DMS153 (cell line): ENCODE data around the gene UBE3A.
"Not testable (repeated sequence)": the region's sequence is repeated elsewhere in the genome, so short reads cannot be mapped to it uniquely, and the experiment has no call there.

Experiments
- DNase-seq: peaks from one replicate; lab custom pipeline; 2025; lab: John Stamatoyannopoulos, UW

The UBE3A gene

GRCh38 chr15:25438601-25439368 is at the start of gene UBE3A:
TSS of gene UBE3A (minus strand) at chr15:25439024. CDS start at chr15:25409107, 29,917 bp downstream.
- DNase-seq = peak; percentile 18

GRCh38 chr15:25487226-25487884 is 48.5 kb upstream of the UBE3A start:
- DNase-seq = no peak

- DNase-seq = no peak
These were observed 47.2 kb upstream of the UBE3A start for GRCh38 chr15:25486051-25486450.

GRCh38 chr15:25481208-25481859 is 42.5 kb upstream of the UBE3A start:
- no peak for DNase-seq

GRCh38 chr15:25478313-25478712 is 39.5 kb upstream of the UBE3A start:
- no peak for DNase-seq

GRCh38 chr15:25477816-25478215 is 39.0 kb upstream of the UBE3A start:
- DNase-seq = no peak

GRCh38 chr15:25474251-25474650 is 35.4 kb upstream of the UBE3A start:
- DNase-seq = no peak

- no peak for DNase-seq
These were observed 31.4 kb upstream of the UBE3A start for GRCh38 chr15:25470230-25470629.

GRCh38 chr15:25469377-25469776 is 30.6 kb upstream of the UBE3A start:
- no peak for DNase-seq

- DNase-seq = no peak
These were observed 29.8 kb upstream of the UBE3A start for GRCh38 chr15:25468611-25469010.

- no peak for DNase-seq
These were observed 27.0 kb upstream of the UBE3A start for GRCh38 chr15:25465835-25466234.

- DNase-seq = no peak
These were observed 26.0 kb upstream of the UBE3A start for GRCh38 chr15:25464784-25465183.

GRCh38 chr15:25464383-25464782 is 25.6 kb upstream of the UBE3A start:
- DNase-seq = no peak

- DNase-seq = no peak
These were observed 17.4 kb upstream of the UBE3A start for GRCh38 chr15:25456196-25456595.

GRCh38 chr15:25455226-25455625 is 16.4 kb upstream of the UBE3A start:
- DNase-seq = no peak

- DNase-seq = no peak
These were observed 15.9 kb upstream of the UBE3A start for GRCh38 chr15:25454771-25455170.

- not testable (repeated sequence) for DNase-seq
These were observed 14.4 kb upstream of the UBE3A start for GRCh38 chr15:25453246-25453645.

GRCh38 chr15:25451501-25451900 is 12.7 kb upstream of the UBE3A start:
- no peak for DNase-seq

GRCh38 chr15:25450163-25450562 is 11.3 kb upstream of the UBE3A start:
- no peak for DNase-seq

GRCh38 chr15:25446076-25446475 is 7.3 kb upstream of the UBE3A start:
- no peak for DNase-seq

GRCh38 chr15:25445412-25445811 is 6.6 kb upstream of the UBE3A start:
- no peak for DNase-seq

- no peak for DNase-seq
These were observed 2.3 kb upstream of the UBE3A start for GRCh38 chr15:25441111-25441510.

- no peak for DNase-seq
These were observed 579 bp upstream of the UBE3A start for GRCh38 chr15:25439369-25439836.
